ENCODE results near the gene PDE6H.

The PDE6H gene

DNA sequence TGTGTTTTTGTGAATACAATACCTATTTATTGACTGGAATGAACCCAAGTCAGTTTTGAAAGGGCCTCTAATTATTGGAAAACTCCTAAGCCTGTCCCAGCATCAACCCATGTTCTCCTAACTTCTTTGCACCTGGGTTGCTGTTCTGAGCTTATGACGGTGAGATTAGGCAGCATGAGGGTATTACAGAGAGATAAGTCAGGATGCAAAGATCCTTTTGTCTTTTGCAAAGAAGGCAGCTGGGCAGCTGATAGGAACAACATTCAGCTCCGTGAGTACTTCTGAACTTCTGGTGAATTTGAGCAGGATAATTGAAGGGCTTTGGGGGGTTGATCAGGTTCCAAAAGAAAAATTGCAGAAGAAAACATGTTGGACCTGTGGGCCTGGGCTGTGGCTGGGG lies at the start of gene PDE6H:
Gene PDE6H (plus strand): TSS at position 227 of the 400 bp plus-strand sequence. CDS start 4,971 bp downstream, outside the sequence.
- no peak for DNase-seq

DNA sequence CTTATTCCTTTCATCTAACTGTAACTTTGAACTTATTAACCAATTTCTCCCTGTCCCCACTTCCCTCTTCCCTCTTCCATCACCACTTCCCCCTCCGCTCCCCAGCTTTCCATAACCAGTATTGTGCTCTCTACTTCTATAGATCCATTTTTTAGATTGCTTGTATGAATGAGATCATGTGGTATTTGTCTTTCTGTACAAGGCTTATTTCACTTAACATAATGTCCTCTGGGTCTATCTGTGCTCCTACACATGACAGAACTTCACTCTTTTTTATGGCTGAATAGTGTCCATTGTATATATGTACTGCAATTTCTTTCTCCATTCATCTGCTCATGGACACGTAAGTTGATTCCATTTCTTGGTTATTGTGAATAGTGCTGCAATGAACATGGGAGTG lies 48.9 kb upstream of the PDE6H start:
- no peak for DNase-seq

DNA sequence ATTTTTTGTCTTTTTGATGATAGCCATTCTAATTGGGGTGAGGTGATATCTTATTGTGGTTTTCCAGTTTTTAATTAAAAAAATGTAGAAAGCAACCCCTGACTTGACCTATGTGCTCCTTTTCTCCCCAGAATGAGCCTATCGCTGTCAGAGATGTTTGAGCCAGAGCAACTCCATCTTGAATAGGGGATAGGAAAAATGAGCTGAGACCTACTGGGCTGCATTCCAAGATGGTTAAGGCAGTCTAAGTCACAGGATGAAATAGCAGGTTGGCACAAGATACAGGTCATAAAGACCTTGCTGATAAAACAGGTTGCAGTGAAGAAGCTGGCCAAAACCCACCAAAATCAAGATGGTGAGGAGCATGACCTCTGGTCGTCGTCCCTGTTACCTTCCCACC lies 48.3 kb upstream of the PDE6H start:
- no peak for DNase-seq

DNA sequence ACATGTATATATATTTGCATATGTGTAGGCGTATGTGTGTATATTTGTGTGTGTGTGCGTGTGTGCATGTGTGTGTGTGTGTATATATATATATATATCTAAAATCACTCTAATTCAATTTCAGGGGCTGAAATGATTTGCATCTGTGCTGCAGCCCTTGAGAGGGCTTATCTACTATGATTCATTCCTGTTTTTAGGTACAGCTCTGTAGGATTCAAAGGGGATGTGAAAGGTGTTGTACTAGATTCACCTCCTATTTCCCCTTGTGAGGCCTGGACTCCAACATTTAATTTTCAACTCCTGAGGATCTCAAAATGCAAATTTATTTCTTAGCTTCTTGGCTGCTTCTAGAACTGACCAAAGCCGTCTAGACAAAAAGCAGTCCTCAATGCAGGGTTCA lies 45.6 kb upstream of the PDE6H start:
- DNase-seq, result no peak

DNA sequence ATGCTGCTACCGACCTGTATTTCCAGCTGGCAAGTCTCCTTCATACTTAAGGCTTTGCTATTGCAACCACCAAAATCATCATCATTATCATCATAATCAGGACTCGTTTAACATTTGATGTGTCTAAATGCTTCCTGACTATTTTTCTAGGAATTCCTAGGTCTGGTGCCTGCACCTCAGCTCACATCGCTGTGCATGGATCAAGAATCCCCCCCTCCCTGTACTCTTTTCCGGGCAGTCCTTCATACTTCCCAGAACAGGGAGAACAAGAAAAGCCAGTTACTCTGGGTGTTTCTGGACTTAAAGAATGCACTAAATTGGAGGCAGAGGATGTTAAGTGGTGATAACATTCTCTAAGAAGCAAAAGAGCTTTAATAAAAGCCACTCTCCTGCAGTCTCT lies 43.9 kb upstream of the PDE6H start:
- no peak for DNase-seq

DNA sequence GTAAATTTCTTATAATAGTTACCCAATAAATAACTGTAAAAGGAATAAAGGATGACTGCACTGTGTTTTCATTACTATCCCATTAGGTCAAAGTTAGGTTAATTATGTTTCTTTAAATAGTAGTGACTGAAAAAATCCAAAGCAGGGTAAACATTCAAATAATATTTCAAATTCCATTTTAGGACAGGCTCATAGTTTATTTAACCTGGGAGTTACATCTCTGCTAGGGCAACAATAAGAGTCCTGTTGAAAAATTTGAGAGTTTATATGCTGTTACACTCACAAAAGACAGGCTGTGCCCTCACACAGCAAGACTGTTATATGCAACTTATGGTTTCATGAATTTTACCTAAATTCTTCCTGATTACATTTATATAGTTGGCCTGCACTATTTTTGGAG lies 42.5 kb upstream of the PDE6H start:
- no peak for DNase-seq

DNA sequence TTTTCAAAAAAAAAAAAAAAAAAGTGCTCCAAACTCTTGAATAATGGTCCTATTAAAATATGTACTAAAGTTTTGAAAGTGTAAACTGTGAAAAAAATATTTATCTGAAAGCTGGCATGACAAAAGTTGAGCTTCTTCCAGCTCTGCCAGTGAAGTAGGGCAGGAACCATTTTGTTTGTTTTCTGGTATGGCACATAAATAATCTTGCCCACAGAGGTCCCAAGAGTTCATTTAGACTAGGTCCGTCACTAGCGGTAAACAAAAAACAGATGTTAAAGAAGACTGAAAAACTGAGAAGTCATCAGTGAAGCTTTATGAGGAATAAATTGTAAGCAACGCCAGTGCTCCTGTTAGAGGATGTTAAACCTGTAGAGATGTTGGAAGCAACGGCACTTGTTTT lies 41.5 kb upstream of the PDE6H start:
- no peak for DNase-seq

DNA sequence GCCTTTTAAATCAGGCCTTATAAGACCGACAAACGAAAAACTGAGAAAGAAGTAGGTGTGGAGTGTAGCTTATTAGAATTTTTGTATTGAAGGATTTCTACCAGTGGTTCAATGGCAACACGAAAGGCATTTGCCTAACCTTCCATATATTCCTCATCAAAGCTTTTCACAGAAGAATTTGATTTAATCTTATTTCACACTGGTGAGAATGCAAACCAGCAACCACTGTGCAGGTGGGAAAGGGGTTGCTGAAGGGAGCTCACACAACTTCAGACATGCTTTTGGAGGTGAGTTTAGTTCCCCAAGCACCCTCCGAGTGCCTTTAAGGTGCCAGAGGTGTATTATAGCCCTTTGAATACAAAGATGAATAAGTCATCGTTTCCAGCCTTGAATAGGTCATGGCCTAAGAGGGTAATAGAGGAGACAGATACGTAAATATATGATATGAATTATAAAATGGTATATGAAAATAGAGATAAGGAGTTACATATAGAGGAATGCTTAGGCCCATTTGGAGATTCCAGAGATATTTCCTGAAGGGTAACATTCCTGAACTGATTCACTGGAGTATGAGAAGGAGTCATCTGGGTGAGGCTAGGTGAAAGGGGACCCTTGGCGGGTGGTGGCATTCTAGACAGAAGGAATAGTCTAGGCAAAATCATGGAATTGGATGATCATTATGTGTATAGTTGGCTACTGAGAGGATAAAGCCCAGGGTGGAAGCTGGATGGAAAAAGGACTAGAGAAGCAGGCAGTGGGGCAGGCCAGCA lies 40.9 kb upstream of the PDE6H start:
- no peak for DNase-seq

DNA sequence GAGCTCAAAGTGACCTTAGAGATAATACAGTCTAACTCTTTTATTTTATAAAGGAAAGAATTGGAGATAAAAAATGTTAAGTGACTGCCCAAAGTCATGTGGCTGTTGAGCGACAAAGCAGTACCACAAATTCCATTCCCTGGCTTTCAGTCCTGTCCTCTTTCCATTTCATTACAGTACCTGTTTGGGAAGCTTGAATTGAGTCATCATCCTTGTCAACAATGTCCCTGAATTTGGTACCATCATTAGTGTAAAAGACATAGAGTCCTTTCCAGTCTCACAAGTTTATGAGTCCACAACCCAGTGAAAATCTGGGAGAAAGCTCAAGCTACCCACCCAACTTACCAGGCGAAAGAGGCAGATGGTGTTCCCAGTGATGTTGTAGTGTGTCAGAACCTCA lies 38.3 kb upstream of the PDE6H start:
- no peak for DNase-seq

DNA sequence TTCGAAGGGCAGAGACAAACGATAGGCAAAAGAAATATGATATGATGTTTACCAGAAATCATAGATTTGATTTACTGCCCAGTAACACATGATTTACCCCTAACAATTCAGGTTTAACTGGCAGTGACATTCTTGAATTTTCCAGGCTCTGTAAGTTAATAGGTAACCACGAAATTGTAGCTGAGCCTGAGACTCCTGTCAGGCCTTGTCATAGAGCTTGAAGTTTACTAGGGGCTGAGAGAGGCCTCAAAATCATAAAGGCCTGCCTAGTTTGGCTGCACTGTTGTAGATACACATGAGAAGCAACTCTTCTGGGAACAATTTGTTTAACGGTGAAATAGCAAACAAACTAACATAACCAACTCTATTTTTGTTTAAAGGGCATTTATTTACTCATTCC lies 37.8 kb upstream of the PDE6H start:
- DNase-seq, result no peak

DNA sequence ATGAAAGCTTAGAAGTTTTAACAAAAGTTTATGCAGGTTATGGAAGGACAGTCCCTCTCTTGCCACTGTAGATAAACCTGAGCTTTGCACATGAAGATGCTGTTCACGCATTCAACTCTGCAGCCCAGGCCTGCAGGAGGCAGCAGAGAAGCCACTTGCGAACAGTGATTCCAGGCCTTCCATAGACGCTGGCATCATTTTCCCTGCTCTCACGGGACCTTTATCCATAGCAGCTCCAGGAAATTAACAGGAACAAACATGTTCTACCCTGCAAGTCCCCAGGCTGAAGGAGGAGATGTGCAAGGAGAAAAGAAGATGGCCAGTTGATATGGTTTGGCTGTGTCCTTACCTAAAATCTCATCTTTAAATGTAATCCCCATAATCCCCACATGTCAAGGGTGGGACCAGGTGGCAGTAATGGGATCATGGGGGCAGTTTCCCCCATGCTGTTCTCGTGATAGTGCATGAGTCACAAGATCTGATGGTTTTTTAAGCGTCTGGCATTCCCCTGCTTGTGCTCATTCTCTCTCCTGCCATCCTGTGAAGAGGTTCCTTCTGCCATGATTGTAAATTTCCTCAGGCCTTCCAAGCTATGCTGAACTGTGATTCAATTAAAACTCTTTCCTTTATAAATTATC lies 36.5 kb upstream of the PDE6H start:
- no peak for DNase-seq

DNA sequence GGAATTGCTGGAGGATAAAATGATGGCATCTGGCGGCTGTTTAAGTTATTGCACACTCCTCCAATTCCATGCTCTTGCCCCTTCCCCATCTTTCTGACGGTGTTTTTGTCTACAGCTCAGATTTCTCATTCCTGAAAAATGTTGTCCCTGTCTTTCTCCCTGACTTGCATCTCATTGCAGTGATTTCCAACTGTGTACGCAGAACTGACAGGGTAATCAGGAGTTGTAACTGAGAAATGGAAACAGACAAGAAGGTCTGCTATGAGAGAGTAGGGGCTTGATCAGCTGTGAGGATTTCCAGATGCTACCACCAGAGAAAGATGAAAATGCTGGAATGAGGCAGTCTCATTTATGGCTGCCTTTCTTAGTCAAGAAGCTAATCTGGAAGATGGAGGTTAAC lies 35.8 kb upstream of the PDE6H start:
- no peak for DNase-seq

DNA sequence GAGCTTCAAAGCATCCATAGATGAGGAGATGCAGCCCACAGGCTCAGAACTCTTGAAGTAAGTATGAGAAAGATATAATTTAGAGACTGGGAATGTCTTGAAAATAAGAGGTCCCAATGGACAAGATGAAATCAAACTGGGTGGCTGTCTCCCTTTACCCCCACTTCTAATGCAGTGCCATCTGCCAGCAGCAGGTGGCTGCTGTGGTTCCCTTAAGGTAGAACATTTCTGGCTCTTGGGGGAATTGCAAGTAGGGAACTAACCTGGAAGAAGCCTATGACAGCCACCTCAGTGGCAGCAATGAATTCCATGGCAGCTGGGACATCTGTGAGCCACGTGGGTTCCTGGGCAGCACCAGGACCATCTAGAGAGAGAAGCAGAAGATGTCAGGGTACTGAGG lies 35.2 kb upstream of the PDE6H start:
- DNase-seq, result no peak

DNA sequence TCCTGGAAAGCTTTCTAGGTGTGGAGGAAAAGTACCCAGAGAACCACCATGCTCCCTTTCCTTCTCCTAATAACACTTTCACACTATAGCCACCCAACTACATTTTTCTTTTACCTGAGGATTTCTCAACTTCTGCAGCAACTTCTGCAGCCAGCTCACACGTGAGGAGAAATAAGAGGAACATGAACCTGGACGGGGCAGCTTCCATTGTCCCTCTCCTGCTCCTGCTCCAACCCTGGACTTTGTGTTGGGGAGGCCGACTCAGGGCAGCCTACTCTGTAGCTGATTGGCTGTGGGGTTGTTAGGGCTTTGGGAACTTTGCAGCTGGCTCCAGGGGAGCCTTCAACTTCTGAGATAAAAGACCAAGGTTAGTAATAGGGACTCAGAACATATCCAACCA lies 34.5 kb upstream of the PDE6H start, which contains the start of gene ERP27:
Gene ERP27 (minus strand): TSS at position 237 of the 400 bp plus-strand sequence. CDS start 29 bp downstream, at position 208.
- DNase-seq, result no peak

DNA sequence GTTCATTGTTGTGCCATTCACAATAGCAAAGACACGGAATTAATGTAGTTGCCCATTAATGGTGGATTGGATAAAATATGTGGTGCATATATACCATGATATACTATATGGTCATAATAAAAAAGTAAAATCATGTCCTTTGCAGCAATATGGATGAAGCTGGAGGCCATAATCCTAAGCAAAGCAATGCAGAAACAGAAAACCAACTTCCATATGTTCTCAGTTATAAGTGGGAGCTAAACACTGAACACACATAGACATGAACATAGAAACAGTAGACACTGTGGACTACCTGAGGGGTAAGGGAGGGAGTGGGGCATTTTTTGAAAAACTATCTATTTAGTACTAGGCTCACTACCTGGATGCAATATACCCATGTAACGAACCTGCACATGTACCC lies 31.5 kb upstream of the PDE6H start:
- DNase-seq, result no peak

DNA sequence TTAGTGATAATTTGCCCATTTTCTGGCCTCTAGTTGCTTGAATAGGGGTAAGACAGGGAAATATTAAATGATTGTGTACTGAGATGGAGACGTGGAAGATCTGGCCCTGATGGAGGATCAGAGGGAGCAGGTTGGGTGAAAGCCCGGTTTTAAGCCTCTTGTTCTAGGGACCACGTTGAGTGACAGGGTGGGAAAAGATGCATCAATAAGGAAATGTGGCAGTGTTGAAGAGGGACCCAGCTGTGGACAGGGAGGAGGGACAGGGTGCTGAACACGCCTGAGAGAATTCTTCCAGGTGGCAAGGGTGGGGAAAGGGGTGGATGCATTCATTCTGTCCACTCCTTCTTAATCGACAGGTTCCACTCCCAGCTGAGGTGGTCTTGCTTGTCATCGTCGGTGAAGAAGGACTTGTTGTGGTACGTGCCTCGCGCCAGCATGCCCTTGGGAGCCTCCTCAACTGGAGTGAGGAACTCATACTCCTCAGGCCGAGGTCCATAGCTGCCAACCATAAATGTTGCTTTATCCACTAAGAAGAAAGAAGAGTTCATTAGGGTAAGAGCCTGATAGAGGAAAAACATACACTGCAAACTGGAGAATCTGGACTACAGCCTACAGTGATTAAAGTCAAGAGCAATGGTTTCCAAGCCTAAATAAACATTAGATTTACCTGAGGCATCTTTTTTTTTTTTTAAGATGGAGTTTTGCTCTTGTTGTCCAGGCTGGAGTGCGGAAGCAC lies 30.5 kb upstream of the PDE6H start:
- no peak for DNase-seq

DNA sequence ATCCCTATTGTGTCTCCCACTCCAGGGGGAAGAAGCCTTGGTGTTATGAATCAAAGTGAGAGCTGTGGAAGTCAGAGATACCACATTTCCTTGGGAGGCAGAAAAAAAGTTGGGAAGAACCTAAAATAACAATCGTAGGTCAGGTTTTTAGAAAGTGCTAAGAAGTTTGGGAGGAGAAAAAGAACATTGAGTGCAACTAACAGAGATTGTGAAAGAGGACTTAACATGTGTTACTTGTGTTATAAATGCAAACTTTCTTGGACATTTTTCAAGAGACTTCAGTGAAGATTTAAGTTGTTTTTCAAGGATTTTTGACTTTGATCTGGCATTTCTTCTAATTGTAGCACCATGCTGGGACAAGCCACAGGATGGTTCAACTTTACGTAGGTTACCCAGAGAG lies 26.7 kb upstream of the PDE6H start:
- no peak for DNase-seq

DNA sequence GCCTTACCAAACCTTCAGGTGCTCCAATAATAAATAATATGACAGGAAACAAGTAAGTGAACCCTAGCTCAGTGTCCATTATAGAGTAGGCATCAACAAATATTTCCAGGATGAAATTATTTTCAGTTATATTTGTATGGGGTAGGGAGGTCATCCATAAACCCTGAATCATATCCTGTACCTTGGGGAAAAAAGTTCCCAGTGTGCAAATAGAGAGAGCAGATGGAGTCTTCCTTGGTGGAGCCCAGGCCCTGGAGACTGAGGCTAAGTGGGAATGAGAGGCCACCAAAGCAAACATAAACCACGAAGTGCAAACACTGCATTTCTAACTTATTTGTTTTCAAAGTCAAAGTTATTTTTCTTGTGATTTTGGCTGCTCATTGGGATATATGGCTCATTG lies 26.0 kb upstream of the PDE6H start:
- DNase-seq, result no peak

DNA sequence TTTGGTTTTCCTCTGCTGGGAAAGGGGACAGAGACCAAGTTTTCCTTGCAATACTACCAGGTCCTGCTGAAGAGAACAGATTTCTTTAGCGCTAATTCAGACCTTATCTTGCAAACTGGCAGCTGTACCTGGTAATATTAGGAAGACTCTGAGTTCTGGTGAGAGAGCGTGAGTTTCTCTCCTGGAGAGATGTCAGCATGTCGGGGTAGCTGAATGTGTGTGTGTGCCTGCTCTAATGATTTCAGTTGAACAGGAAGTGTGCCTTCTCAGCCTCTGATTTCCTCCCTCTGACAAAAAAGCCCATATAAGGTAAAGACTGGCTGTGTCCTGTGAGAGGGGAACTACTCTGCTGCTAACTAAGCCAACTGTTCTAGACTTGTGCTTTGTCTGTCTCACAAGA lies 24.2 kb upstream of the PDE6H start:
- DNase-seq, result no peak

DNA sequence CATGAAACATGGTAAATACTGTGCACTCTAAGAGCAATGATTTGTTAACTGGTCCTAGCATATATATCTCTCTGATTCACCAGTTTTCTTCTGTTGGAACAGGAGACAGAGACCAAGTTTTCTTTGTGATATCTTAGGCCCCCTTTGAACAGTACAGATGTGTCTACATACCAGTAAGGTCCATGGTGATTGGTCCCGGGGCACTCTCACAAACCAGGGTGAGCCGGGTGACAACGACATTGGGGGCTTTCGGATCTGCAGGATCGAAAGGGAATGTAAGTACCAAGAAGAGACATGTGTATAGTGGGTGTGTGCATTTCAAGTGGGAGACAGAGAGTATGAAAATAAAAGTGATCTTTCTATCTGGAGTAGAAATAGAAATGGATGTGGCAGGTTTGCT lies 23.2 kb upstream of the PDE6H start:
- DNase-seq, result no peak

DNA sequence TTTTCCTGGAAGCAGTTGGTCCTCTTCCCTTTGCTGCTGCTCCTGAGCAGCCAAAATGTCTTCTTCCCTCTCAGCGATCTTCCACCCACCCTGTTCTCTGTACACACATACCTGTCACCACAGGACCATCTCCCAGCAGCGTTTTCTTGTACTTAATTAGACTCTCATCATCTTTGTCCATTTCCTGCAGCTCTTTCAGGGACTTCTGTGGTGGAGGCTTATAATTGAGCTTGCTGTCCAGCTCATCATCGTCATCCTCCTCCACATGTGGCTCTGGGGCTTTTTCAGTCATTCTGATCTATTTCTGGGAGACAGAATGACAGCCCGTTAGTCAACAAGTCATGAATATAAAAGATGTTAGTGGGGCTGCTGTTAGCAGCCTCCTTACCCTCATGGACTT lies 22.4 kb upstream of the PDE6H start:
- DNase-seq, result no peak

DNA sequence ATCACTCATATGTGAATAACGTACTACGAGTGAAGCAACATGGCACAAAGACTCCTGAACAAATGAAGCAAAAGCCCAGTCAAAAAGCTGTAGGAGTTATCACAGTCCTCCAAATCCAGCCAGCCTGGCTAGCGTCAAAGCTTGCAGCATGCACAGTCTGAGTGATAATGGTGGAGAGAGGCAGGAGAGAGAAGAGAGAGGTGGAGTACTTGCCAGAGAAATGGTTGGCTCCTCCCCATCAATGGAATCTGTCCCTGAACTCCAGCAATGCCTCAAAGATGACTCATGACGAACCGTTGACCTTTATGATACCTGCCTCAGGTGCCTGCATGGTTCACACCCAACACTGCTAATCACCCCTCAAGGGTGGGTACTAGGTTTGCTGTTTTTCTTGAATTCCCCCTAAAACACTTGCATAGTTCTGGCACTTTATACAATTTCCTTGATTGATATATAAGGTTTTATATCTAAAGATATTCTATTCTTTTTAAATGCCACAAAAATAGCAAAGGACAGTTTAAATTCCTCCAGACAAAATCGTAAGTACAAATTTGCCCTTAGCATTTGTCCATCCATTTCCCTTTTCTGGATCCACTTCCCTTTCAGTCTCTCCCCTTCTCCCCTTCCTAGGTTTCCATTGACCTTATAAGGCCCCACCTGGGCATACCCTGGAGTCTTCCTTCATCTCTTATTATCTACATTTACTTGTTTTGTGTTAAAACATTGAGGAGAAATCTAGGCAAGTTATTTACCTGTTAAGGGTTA lies 21.7 kb upstream of the PDE6H start:
- DNase-seq, result no peak

DNA sequence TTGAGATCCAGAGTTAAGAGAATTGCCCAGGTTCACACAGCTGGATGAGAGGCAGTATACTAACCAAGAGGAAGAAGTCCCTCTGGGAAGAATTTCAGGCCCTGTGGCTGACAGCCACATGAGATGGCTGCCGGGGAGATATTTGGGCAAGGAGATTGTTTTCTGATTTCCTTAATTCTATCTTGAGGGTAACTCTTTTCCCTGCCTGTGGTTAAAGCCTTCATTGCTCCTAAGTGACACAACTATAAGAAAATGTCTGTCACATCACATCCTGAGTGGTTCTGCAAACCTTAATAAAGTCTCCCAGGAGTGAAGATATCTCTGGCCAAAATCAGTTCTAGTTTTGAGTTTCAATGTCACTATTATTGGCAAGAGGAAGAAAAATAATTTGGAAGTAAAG lies 21.0 kb upstream of the PDE6H start:
- DNase-seq, result no peak

All from hippocampal formation (tissue), 2 donors.